HUES64 (cell line): ENCODE results near the gene RPUSD4.

ENCODE experiments used
- H3K27ac ChIP-seq: 2 replicates; pipeline ENCODE4 v1.7.0; 2013; ENCODE audit warnings: low read depth, low read length, inconsistent platforms
- H3K27me3 ChIP-seq: 2 replicates; pipeline ENCODE4 v1.6.1; 2013; ENCODE audit warnings: mild to moderate bottlenecking, low read length; ENCODE audit not compliant: insufficient read depth
- H3K36me3 ChIP-seq: 2 replicates; pipeline ENCODE4 v1.6.1; 2013; ENCODE audit warnings: mild to moderate bottlenecking, low read length; ENCODE audit not compliant: insufficient read depth
- H3K4me1 ChIP-seq: 2 replicates; pipeline ENCODE4 v1.6.1; 2013; ENCODE audit warnings: mild to moderate bottlenecking, low read length, moderate library complexity; ENCODE audit not compliant: insufficient read depth
- H3K4me3 ChIP-seq: 2 replicates; pipeline ENCODE4 v1.5.1; 2013; ENCODE audit warnings: mild to moderate bottlenecking, low read length, moderate library complexity
- H3K9ac ChIP-seq: 2 replicates; pipeline ENCODE4 v1.6.1; 2013; ENCODE audit warnings: mild to moderate bottlenecking, low read depth, low read length
- H3K9me3 ChIP-seq: 2 replicates; pipeline ENCODE4 v1.6.1; 2013; ENCODE audit warnings: low read depth, low read length; ENCODE audit not compliant: insufficient read depth
- WGBS: fragments of 150-250, 120-280 bp; methylation state at CpG from one replicate; pipeline ENCODE4 v1.1.7; 2013; ENCODE audit warnings: missing lambda C conversion rate; 5-methylcytosine and 5-hydroxymethylcytosine counted together

RPUSD4 gene

GRCh38 chr11:126154691-126155090 lies 56.8 kb downstream of the RPUSD4 start:
- H3K27ac ChIP-seq = no peak overlapping the region
- peaks cover 6% of the 10 kb centered on the region; the same call in 1 of the 2 replicates for H3K9me3 ChIP-seq
- H3K4me1 ChIP-seq = peaks cover 16% of the 10 kb centered on the region
- no peaks in the 10 kb centered on the region for H3K27me3 ChIP-seq
- 86% methylated on average over 7 of the region's 7 CpGs for WGBS
- H3K9ac ChIP-seq = no peak overlapping the region
- no peaks in the 10 kb centered on the region for H3K36me3 ChIP-seq
- no peak overlapping the region for H3K4me3 ChIP-seq

- no peaks in the 10 kb centered on the region for H3K27me3 ChIP-seq
- H3K36me3 ChIP-seq = no peaks in the 10 kb centered on the region
- no peak overlapping the region for H3K27ac ChIP-seq
- H3K9ac ChIP-seq = no peak overlapping the region
- no peak overlapping the region for H3K4me3 ChIP-seq
- H3K9me3 ChIP-seq = peaks cover 6% of the 10 kb centered on the region; the same call in 1 of the 2 replicates
- peaks cover 13% of the 10 kb centered on the region for H3K4me1 ChIP-seq
- 74% methylated on average over 6 of the region's 6 CpGs for WGBS
These were observed 57.5 kb downstream of the RPUSD4 start for GRCh38 chr11:126153972-126154371.

DNA sequence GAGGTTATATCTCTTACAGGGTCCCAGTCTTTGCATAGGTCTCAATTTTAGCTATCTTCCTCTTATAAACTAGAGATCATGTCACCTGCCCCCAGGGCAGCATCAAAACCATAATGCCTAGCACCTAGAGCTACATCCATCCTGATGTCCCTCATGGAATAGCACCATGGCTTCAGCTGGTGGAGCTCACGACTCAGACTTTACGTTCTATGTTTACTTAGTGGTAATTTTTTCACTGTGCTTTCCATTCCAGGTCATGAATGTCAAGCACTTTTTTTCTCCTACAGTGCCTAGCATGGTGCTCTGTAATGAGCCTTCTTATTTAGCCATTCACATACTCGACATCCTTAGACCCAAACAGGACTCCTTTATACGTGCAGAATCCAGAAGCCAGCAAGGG lies 58.4 kb downstream of the RPUSD4 start:
- Histone ChIP-seq H3K9ac (no peak overlapping the region), H3K9me3 (peaks cover 6% of the 10 kb centered on the region; the same call in 1 of the 2 replicates), H3K27me3 (no peaks in the 10 kb centered on the region), H3K36me3 (no peaks in the 10 kb centered on the region), H3K4me1 (peaks cover 12% of the 10 kb centered on the region), H3K27ac (no peak overlapping the region), H3K4me3 (no peak overlapping the region)
- WGBS = 93% methylated on average over 4 of the region's 4 CpGs

- Histone ChIP-seq H3K4me1 (peaks cover 14% of the 10 kb centered on the region), H3K27ac (no peak overlapping the region)
These were observed 58.9 kb downstream of the RPUSD4 start for GRCh38 chr11:126152586-126152985.

DNA sequence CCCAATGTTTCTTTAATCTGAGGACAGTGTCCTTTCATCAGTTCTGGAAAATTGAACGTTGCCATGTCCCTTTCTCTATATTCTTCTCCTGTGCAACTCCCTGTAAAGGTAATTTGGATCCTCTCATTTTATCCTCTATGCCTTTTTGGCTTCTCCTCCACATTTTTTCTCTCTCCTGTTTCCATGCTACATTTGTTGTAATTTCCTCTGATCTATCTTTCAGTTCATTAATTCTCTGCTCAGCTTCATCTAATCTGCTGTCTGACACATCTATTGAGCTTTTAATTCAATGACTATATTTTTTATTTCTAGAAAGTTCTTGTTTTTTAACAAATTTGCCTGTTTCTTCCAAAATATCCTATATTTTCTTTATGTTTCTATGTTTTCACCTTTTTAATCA lies 59.3 kb downstream of the RPUSD4 start:
- Histone ChIP-seq H3K27ac (no peak overlapping the region), H3K36me3 (no peaks in the 10 kb centered on the region), H3K27me3 (no peaks in the 10 kb centered on the region), H3K4me1 (peaks cover 19% of the 10 kb centered on the region), H3K9ac (no peak overlapping the region), H3K9me3 (peaks cover 6% of the 10 kb centered on the region; the same call in 1 of the 2 replicates), H3K4me3 (no peak overlapping the region)
- 93% methylated on average over 1 of the region's 1 CpG for WGBS

More at GRCh38 chr11:126152586-126152985, 58.9 kb downstream of the RPUSD4 start:
- Histone ChIP-seq H3K9me3 (peaks cover 6% of the 10 kb centered on the region; the same call in 1 of the 2 replicates), H3K4me3 (no peak overlapping the region), H3K36me3 (no peaks in the 10 kb centered on the region), H3K27me3 (no peaks in the 10 kb centered on the region), H3K9ac (no peak overlapping the region)
